ENCODE data around the gene NAPA. TPM values are rescaled to one million over a fixed set of nuclear protein-coding genes. Genes with fewer than 3 reads are reported as not detected.

The NAPA gene
- total and polyA plus RNA-seq, 2 of the 13 experiments (the other 11 are each of a cell fraction or from before 2014, with no cell fraction given) = 32.6 to 65.9 TPM

GRCh38 chr19:47560999-47561398 is 46.1 kb upstream of the NAPA start:
- Histone ChIP-seq H2AFZ (ENCODE audit: low read length) (no peak overlapping the region), H3K4me3 (replicated peaks in 1 of 3; ENCODE audit: insufficient read depth in 1 of 3, low read depth in 2 of 3, low read length in 3 of 3) (no peak overlapping the region), H3K79me2 (ENCODE audit: insufficient read depth, low read length) (no peaks in the 10 kb centered on the region), H3K4me1 (ENCODE audit: insufficient read depth, low read length) (peaks cover 32% of the 10 kb centered on the region), H3K27ac (ENCODE audit: extremely low read length, insufficient read depth, low read length) (no peak overlapping the region), H3K27me3 (ENCODE audit: control insufficient read depth in 1 of 2, insufficient read depth in 2 of 2, low read length in 2 of 2) (no peaks in the 10 kb centered on the region; a peak in 1 of 5 replicates), H3K9ac (ENCODE audit: insufficient read depth, low read depth, low read length) (no peak overlapping the region), H3K9me3 (ENCODE audit: low read length) (no peaks in the 10 kb centered on the region), H4K20me1 (ENCODE audit: insufficient read depth, low read length) (no peaks in the 10 kb centered on the region), H3K36me3 (replicated peaks in 1 of 2; ENCODE audit: control insufficient read depth in 1 of 2, insufficient read depth in 2 of 2, low read length in 2 of 2) (no peaks in the 10 kb centered on the region), H3K4me2 (ENCODE audit: low read depth, low read length) (no peak overlapping the region)
- BruUV-seq (replicated peaks) = no TSS peak
- intact Hi-C loops (cut with micrococcal nuclease; ENCODE audit: unreplicated experiment) = no loop called here
- WGBS (ENCODE audit: low lambda C conversion rate) = 50% methylated on average over 2 of the region's 2 CpGs
- no peak for ATAC-seq
- ChIA-PET POLR2A (no interaction called here), CTCF (ENCODE audit: low intra/inter-chr PET ratio, low total read pairs) (no interaction called here)
- no peak for DNase-seq (ENCODE audit: low spot score)
- TF ChIP-seq SUZ12 (IDR thresholded peaks at IDR 0.05; ENCODE audit: low read depth, low read length) = no peak
- TF ChIP-seq KLF11 (CRISPR knock-in tag; IDR thresholded peaks at IDR 0.05) = no peak
- TF ChIP-seq ATF1 (CRISPR knock-in tag; IDR thresholded peaks at IDR 0.05) = no peak
- TF ChIP-seq CCAR2 (optimal IDR thresholded peaks at IDR 0.05; ENCODE audit: low read depth, low read length) = no peak
- TF ChIP-seq ZSCAN22 (CRISPR knock-in tag; IDR thresholded peaks at IDR 0.05) = no peak
- TF ChIP-seq CBX1 (IDR thresholded peaks at IDR 0.05; ENCODE audit: low read depth) = no peak
- no peak for TF ChIP-seq ZSCAN5A (CRISPR knock-in tag; IDR thresholded peaks at IDR 0.05; ENCODE audit: borderline replicate concordance)
- TF ChIP-seq CBFB (CRISPR knock-in tag; IDR thresholded peaks at IDR 0.05) = no peak
- in situ Hi-C loops (cut with HindIII; ENCODE audit: extremely low pct_ligation_motif_present, low pct_unique_long_range_greater_than_20kb) = no loop called here
- no peak for FAIRE-seq

GRCh38 chr19:47550129-47550528 is 35.3 kb upstream of the NAPA start:
- ATAC-seq (no peak), FAIRE-seq (no peak)

More at GRCh38 chr19:47550129-47550528, 35.3 kb upstream of the NAPA start:
- peaks cover 0 to 4% of the 10 kb centered on the region in 2 experiments; a peak in 2 of 5 replicates for H3K27me3 ChIP-seq (ENCODE audit: control insufficient read depth in 1 of 2, insufficient read depth in 2 of 2, low read length in 2 of 2)
- DNase-seq (ENCODE audit: low spot score) = no peak
- TF ChIP-seq ZNF660 (CRISPR knock-in tag; IDR thresholded peaks at IDR 0.05; ENCODE audit: borderline replicate concordance, low read depth) = no peak
- no peak for TF ChIP-seq JARID2 (CRISPR knock-in tag; IDR thresholded peaks at IDR 0.05; ENCODE audit: insufficient replicate concordance)
- TF ChIP-seq FOXK1 (CRISPR knock-in tag; IDR thresholded peaks at IDR 0.05; ENCODE audit: borderline replicate concordance, low read depth) = no peak
- no peak for TF ChIP-seq CEBPG (CRISPR knock-in tag; IDR thresholded peaks at IDR 0.05)
- TF ChIP-seq FOXM1 (CRISPR knock-in tag; IDR thresholded peaks at IDR 0.05) = no peak
- TF ChIP-seq POLR2A (IDR thresholded peaks at IDR 0.05; ENCODE audit: insufficient read depth in 1 of 2, low read depth in 2 of 2, low read length in 2 of 2) = no peak
- no peak for TF ChIP-seq JUND (CRISPR knock-in tag; IDR thresholded peaks at IDR 0.05)
- TF ChIP-seq HMGA1 (CRISPR knock-in tag; conservative IDR thresholded peaks at IDR 0.05) = no peak
- no peak for TF ChIP-seq ZFYVE20 (CRISPR knock-in tag; IDR thresholded peaks at IDR 0.05; ENCODE audit: borderline replicate concordance, low read depth)
- TF ChIP-seq SP1 (IDR thresholded peaks at IDR 0.05) = no peak
- TF ChIP-seq SP1 (CRISPR knock-in tag; IDR thresholded peaks at IDR 0.05) = no peak
- no peak for TF ChIP-seq ZNF232 (CRISPR knock-in tag; IDR thresholded peaks at IDR 0.05; ENCODE audit: borderline replicate concordance)
- TF ChIP-seq CTCF (CRISPR knock-in tag; IDR thresholded peaks at IDR 0.05) = no peak
- H2AFZ ChIP-seq (ENCODE audit: low read length) = no peak overlapping the region
- ChIA-PET POLR2A (no interaction called here), CTCF (ENCODE audit: low intra/inter-chr PET ratio, low total read pairs) (no interaction called here)
- no TSS peak for BruUV-seq (replicated peaks)
- no peak overlapping the region for H3K27ac ChIP-seq (ENCODE audit: extremely low read length, insufficient read depth, low read length)
- H4K20me1 ChIP-seq (ENCODE audit: insufficient read depth, low read length) = no peaks in the 10 kb centered on the region
- in situ Hi-C loops (cut with HindIII; ENCODE audit: extremely low pct_ligation_motif_present, low pct_unique_long_range_greater_than_20kb) = no loop called here
- no peak overlapping the region for H3K4me3 ChIP-seq (replicated peaks in 1 of 3; ENCODE audit: insufficient read depth in 1 of 3, low read depth in 2 of 3, low read length in 3 of 3)
- no peak overlapping the region for H3K9ac ChIP-seq (ENCODE audit: insufficient read depth, low read depth, low read length)
- no peaks in the 10 kb centered on the region for H3K9me3 ChIP-seq (ENCODE audit: low read length)
- peaks cover 8% of the 10 kb centered on the region for H3K4me1 ChIP-seq (ENCODE audit: insufficient read depth, low read length)
- no peaks in the 10 kb centered on the region for H3K79me2 ChIP-seq (ENCODE audit: insufficient read depth, low read length)
- intact Hi-C loops (cut with micrococcal nuclease; ENCODE audit: unreplicated experiment) = no loop called here
- WGBS (ENCODE audit: low lambda C conversion rate) = 58% methylated on average over 4 of the region's 4 CpGs
- no peaks in the 10 kb centered on the region for H3K36me3 ChIP-seq (replicated peaks in 1 of 2; ENCODE audit: control insufficient read depth in 1 of 2, insufficient read depth in 2 of 2, low read length in 2 of 2)
- H3K4me2 ChIP-seq (ENCODE audit: low read depth, low read length) = no peak overlapping the region
